Activated CD4-positive, alpha-beta T cell treated with anti-CD3 and anti-CD28 coated beads for 36 hours (primary cell): ENCODE measurements around the gene FOXP2. TPM values are rescaled to one million over a fixed set of nuclear protein-coding genes. Genes with fewer than 3 reads are reported as not detected.

ENCODE experiments used
- ATAC-seq: fragments of 200-7000 bp; cut with Tn5 transposase; one replicate; pipeline ENCODE4 v1.10.0; 2021; ENCODE audit warnings: mild to moderate bottlenecking, moderate library complexity
- CTCF ChIA-PET: fragments of 350-600 bp; sonication (Branson Sonifier 250); formaldehyde crosslinking; loops from one replicate; lab custom pipeline; 2021; ENCODE audit warnings: antibody characterized with exemption; lab: Charles Lee
- POLR2A ChIA-PET: fragments of 350-600 bp; sonication (Branson Sonifier 250); formaldehyde crosslinking; loops from one replicate; lab custom pipeline; 2021; ENCODE audit warnings: antibody characterized with exemption, inconsistent platforms; lab: Charles Lee
- DNase-seq: peaks from one replicate; pipeline ENCODE4 v3.0.0-alpha.2; 2020
- H3K27ac Mint-ChIP-seq: one replicate; pipeline ENCODE4 v1.8.0; 2021; ENCODE audit warnings: mixed read lengths
- H3K27me3 Mint-ChIP-seq: one replicate; pipeline ENCODE4 v1.8.0; 2021; ENCODE audit warnings: mixed read lengths
- H3K36me3 Mint-ChIP-seq: one replicate; pipeline ENCODE4 v1.8.0; 2021; ENCODE audit warnings: low read depth, mixed read lengths
- H3K4me1 Mint-ChIP-seq: one replicate; pipeline ENCODE4 v1.8.0; 2021; ENCODE audit warnings: mixed read lengths
- H3K4me3 Mint-ChIP-seq: one replicate; pipeline ENCODE4 v1.8.0; 2021; ENCODE audit warnings: mild to moderate bottlenecking, moderate library complexity, mixed read lengths
- H3K9me3 Mint-ChIP-seq: one replicate; pipeline ENCODE4 v1.8.0; 2021; ENCODE audit warnings: low read depth, mixed read lengths
- intact Hi-C, 2 experiments: fragments of 100-400 bp; cut with DNase I in 1 of 2; cut with micrococcal nuclease in 1 of 2; formaldehyde crosslinking; loops; one replicate each; pipeline versions ENCODE4 v1.14.2 to v1.15.1; 2022 to 2024; cut with DNase I, micrococcal nuclease
- microRNA-seq: library from miRNA; unstranded; fragments of <30 nt; microRNA quantifications from one replicate; pipeline ENCODE4 v1.2.0, GENCODE V29; 2021; ENCODE audit warnings: borderline replicate concordance
- total RNA-seq, 2 experiments: library from RNA; stranded (reverse); gene quantifications; one replicate each; pipeline ENCODE4 v1.2.3, GENCODE V29; 2021

Gene FOXP2
- total RNA-seq, 2 experiments from 2014 or later: not detected

- CTCF ChIA-PET: no interaction called here
- POLR2A ChIA-PET: no interaction called here
Observed at GRCh38 chr7:114741911-114742310, 327.3 kb downstream of the FOXP2 start.

More at GRCh38 chr7:114741911-114742310, 327.3 kb downstream of the FOXP2 start:
- intact Hi-C loops: no loop called here
- H3K4me1 Mint-ChIP-seq: no peaks in the 10 kb centered on the region
- DNase-seq (no peak), ATAC-seq (no peak)
- H3K27ac Mint-ChIP-seq: no peak overlapping the region
- no peaks in the 10 kb centered on the region for H3K9me3 Mint-ChIP-seq
- peaks cover 12% of the 10 kb centered on the region for H3K27me3 Mint-ChIP-seq
- H3K36me3 Mint-ChIP-seq: no peaks in the 10 kb centered on the region
- no peak overlapping the region for H3K4me3 Mint-ChIP-seq

Small RNA genes lying within 50 kb of the gene (microRNA-seq; reads per million reads assigned to microRNA genes)
- not detected for gene MIR3666
